ENCODE data around the gene EPB41L2. TPM values are rescaled to one million over a fixed set of nuclear protein-coding genes. Genes with fewer than 3 reads are reported as not detected.

EPB41L2 gene
- total RNA-seq, 1 donor from 2014 or later, result 61.8 TPM

GRCh38 chr6:130931683-130932082 is 131.4 kb downstream of the EPB41L2 start:
- no peak overlapping the region for H3K9ac ChIP-seq
- peaks cover 10% of the 10 kb centered on the region for H3K9me3 Mint-ChIP-seq
- no peak overlapping the region for H3K27ac Mint-ChIP-seq
- no peak for TF ChIP-seq CTCF (IDR thresholded peaks at IDR 0.05)
- H3K36me3 Mint-ChIP-seq, result peaks cover 12% of the 10 kb centered on the region
- H3K4me3 Mint-ChIP-seq, result no peak overlapping the region
- no peak overlapping the region for H3K4me2 ChIP-seq
- no peaks in the 10 kb centered on the region for H3K79me2 ChIP-seq (ENCODE audit: low read depth)
- H3F3A ChIP-seq (ENCODE audit: low read depth), result no peaks in the 10 kb centered on the region
- no peaks in the 10 kb centered on the region for H3K9me3 ChIP-seq (ENCODE audit: low read depth)
- peaks cover 14% of the 10 kb centered on the region for H3K4me1 ChIP-seq
- H2AFZ ChIP-seq (replicated peaks), result no peak overlapping the region
- peaks cover 4% of the 10 kb centered on the region for H3K27me3 Mint-ChIP-seq (ENCODE audit: insufficient read depth, low read depth)
- no peaks in the 10 kb centered on the region for H4K20me1 ChIP-seq (ENCODE audit: low read depth)
- H3K4me3 ChIP-seq, result no peak overlapping the region
- DNase-seq (ENCODE audit: low spot score), result no peak
- no peaks in the 10 kb centered on the region for H3K36me3 ChIP-seq
- no peaks in the 10 kb centered on the region for H3K27me3 ChIP-seq
- no peak overlapping the region for H3K27ac ChIP-seq
- H3K4me1 Mint-ChIP-seq, result peaks cover 15% of the 10 kb centered on the region

- H3K27ac ChIP-seq, result no peak overlapping the region
- H3K4me3 ChIP-seq, result no peak overlapping the region
- no peak for TF ChIP-seq EZH2 (IDR thresholded peaks at IDR 0.05)
- no peak for TF ChIP-seq EZH2phosphoT487 (IDR thresholded peaks at IDR 0.05)
- no peak for TF ChIP-seq CTCF (IDR thresholded peaks at IDR 0.05)
- Mint-ChIP-seq H3K27ac (no peak overlapping the region), H3K36me3 (peaks cover 14% of the 10 kb centered on the region), H3K4me1 (peaks cover 15% of the 10 kb centered on the region), H3K9me3 (peaks cover 10% of the 10 kb centered on the region), H3K4me3 (no peak overlapping the region), H3K27me3 (ENCODE audit: insufficient read depth, low read depth) (peaks cover 8% of the 10 kb centered on the region)
- H3K4me1 ChIP-seq, result peaks cover 14% of the 10 kb centered on the region
- H2AFZ ChIP-seq (replicated peaks), result no peak overlapping the region
- no peaks in the 10 kb centered on the region for H3K27me3 ChIP-seq
- H3K9ac ChIP-seq, result no peak overlapping the region
- H4K20me1 ChIP-seq (ENCODE audit: low read depth), result no peaks in the 10 kb centered on the region
- no peaks in the 10 kb centered on the region for H3K36me3 ChIP-seq
- no peak for DNase-seq (ENCODE audit: low spot score)
- H3K4me2 ChIP-seq, result no peak overlapping the region
- no peaks in the 10 kb centered on the region for H3F3A ChIP-seq (ENCODE audit: low read depth)
- no peaks in the 10 kb centered on the region for H3K79me2 ChIP-seq (ENCODE audit: low read depth)
- no peaks in the 10 kb centered on the region for H3K9me3 ChIP-seq (ENCODE audit: low read depth)
Measured at GRCh38 chr6:130929036-130929678, 133.9 kb downstream of the EPB41L2 start.

- Histone ChIP-seq H3K4me2 (no peak overlapping the region), H4K20me1 (ENCODE audit: low read depth) (no peaks in the 10 kb centered on the region), H3K27me3 (no peaks in the 10 kb centered on the region), H3K27ac (no peak overlapping the region), H3K79me2 (ENCODE audit: low read depth) (no peaks in the 10 kb centered on the region), H2AFZ (replicated peaks) (no peak overlapping the region), H3K4me1 (peaks cover 14% of the 10 kb centered on the region), H3K4me3 (no peak overlapping the region), H3K36me3 (no peaks in the 10 kb centered on the region), H3F3A (ENCODE audit: low read depth) (no peaks in the 10 kb centered on the region), H3K9ac (no peak overlapping the region), H3K9me3 (ENCODE audit: low read depth) (no peaks in the 10 kb centered on the region)
- peaks cover 10% of the 10 kb centered on the region for H3K9me3 Mint-ChIP-seq
- peaks cover 16% of the 10 kb centered on the region for H3K36me3 Mint-ChIP-seq
- no peak overlapping the region for H3K27ac Mint-ChIP-seq
- peaks cover 10% of the 10 kb centered on the region for H3K27me3 Mint-ChIP-seq (ENCODE audit: insufficient read depth, low read depth)
- H3K4me3 Mint-ChIP-seq, result no peak overlapping the region
- no peak for TF ChIP-seq CTCF (IDR thresholded peaks at IDR 0.05)
- no peak for TF ChIP-seq EZH2 (IDR thresholded peaks at IDR 0.05)
- no peak for TF ChIP-seq EZH2phosphoT487 (IDR thresholded peaks at IDR 0.05)
- DNase-seq (ENCODE audit: low spot score), result no peak
- H3K4me1 Mint-ChIP-seq, result peaks cover 14% of the 10 kb centered on the region
Measured at GRCh38 chr6:130928158-130928912, 134.7 kb downstream of the EPB41L2 start.
